G401 (cell line): Measurements from ENCODE around the gene HOXB3. TPM values are rescaled to one million over a fixed set of nuclear protein-coding genes. Genes with fewer than 3 reads are reported as not detected.

Experiments
- DNase-seq: peaks from one replicate; pipeline ENCODE4 v3.0.0-alpha.2; 2015; ENCODE audit warnings: low spot score
- in situ Hi-C: cut with HindIII; loops from 2 replicates; pipeline ENCODE4 v1.10.0; 2016; ENCODE audit warnings: low sequenced_read_pairs, mixed read lengths
- total RNA-seq: library from RNA; depleted of rRNA; stranded (reverse); fragments of >200 nt; shearing (Covaris generic); gene quantifications from 2 replicates; pipeline ENCODE4 v1.2.3, GENCODE V29; 2014

HOXB3 gene
- total RNA-seq, 1 experiment from 2014 or later = 12.0 TPM

- DNase-seq = no peak
- in situ Hi-C loops = no loop called here
These were observed 25.6 kb downstream of the HOXB3 start for GRCh38 chr17:48564188-48565021.

DNA sequence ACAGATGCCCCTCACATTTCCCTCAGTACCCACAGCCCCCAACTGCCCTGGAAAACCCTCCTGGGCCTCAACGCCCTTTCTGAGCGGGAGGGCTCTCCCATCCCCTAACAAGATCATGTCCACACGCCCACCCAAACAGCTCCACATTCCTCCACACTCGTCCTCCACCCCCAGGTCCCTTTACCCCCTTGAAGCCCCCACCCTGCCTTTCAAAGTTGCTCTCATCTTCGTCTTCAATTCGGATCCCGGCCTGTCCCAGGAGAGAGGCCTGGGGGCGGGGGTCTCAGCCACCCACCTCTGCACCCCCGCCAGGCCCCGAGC lies 26.2 kb downstream of the HOXB3 start:
- DNase-seq = no peak

DNA sequence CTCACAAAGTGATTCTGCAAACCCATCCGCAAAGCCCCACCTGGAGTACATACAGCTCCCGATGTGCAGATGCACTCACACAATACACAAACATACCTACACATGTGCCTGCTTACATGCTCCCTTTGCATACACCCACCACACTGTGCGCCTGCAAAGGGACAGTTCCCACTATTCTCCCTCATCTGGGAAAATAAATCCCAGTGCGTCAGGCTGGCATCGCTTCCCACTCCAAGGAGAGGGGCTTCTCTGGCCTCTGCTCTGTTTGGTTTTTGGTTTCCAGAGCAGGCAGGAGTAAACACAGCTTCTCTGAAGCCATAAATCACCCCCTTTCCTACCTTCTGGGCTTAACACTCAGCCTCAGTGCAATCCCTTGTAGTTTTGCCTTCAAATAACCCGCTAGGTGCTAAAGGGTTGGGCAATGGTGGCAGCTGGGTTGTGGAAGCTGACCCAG lies 26.6 kb downstream of the HOXB3 start:
- in situ Hi-C loops = no loop called here
- DNase-seq = no peak

More for the DNA sequence above, 26.2 kb downstream of the HOXB3 start:
- in situ Hi-C loops = no loop called here

GRCh38 chr17:48562934-48563333 lies 27.1 kb downstream of the HOXB3 start:
- in situ Hi-C loops = no loop called here

GRCh38 chr17:48561884-48562810 lies 27.9 kb downstream of the HOXB3 start:
- no peak for DNase-seq

More at GRCh38 chr17:48562934-48563333, 27.1 kb downstream of the HOXB3 start:
- no peak for DNase-seq

GRCh38 chr17:48559840-48560817 lies 29.9 kb downstream of the HOXB3 start:
- in situ Hi-C loops = no loop called here
- DNase-seq = no peak

More at GRCh38 chr17:48561884-48562810, 27.9 kb downstream of the HOXB3 start:
- in situ Hi-C loops = no loop called here

DNA sequence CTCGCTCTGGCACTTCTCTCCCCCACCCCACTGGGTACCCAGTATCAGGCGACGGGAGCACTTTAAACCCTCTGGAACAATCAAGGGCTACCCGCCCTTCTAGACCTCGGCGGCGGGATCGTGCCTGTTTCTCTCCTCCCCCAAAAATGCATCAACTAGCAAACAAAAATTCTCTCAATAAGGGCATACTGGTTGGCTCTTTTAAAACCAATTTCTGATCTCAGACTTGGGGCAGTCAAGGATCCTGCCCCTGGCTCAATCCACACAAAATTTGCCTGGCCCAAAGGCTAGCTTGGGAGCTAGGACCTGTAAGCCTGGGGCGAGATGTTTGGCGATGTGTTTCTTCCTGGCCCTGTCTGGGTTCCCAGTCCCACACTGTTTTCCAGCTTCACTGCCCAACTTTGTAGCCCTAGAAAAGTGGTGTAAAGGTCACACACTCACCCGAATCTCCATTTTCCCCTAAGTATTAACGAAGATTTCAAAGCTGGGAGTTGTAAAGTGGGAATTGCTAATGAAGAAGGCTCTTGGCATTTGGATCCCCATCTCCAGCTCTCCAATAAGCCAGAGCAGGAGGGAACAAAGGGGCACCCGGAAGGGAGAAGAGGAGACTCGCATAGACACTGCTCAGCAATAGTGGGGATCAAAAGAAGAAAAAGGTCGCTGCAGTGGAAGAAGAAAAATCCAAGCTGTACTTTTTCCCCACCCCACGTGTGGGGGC lies 30.8 kb downstream of the HOXB3 start:
- DNase-seq = no peak
- in situ Hi-C loops = no loop called here

GRCh38 chr17:48558831-48559121 lies 31.3 kb downstream of the HOXB3 start:
- in situ Hi-C loops = no loop called here
- DNase-seq = no peak

DNA sequence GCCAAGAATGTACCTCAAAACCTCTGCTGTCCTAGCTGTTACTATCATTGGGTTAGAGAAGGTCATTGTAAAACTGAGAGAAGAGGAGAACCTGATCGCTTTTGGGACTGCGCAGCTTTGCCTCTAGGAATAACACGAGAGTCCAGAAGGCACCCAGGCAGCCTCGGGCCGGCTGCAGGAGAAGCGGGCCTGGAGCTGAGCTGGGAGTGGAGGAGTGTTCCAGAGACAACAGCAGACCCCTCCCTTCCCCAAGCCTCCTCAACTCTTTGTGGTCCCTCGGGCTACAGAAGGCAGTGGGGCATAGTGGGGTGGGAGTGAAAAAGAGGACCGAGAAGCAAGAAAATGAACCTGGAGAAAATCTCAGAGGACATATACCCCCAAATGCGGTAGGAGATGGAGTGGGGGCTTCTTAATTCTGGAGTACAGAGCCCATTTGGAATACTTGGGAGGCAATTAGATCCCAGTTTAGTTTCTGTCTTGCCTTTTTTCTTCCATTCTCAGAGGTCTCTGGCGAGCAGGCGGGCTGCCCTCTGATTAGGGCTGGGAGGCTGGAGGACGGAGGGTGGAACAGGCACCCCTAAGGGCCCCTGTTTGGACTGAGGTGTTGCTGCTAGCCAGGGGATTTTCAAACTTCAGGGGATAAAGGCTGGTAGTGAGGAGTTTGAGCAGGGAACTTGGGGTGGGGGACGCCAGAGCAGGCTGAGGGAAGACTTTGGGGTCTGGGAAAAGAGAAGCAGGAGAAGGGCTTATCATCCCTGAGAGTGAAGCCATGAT lies 31.8 kb downstream of the HOXB3 start:
- in situ Hi-C loops = no loop called here
- DNase-seq = no peak

- in situ Hi-C loops = no loop called here
- no peak for DNase-seq
These were observed 33.3 kb downstream of the HOXB3 start for GRCh38 chr17:48556576-48557401.

DNA sequence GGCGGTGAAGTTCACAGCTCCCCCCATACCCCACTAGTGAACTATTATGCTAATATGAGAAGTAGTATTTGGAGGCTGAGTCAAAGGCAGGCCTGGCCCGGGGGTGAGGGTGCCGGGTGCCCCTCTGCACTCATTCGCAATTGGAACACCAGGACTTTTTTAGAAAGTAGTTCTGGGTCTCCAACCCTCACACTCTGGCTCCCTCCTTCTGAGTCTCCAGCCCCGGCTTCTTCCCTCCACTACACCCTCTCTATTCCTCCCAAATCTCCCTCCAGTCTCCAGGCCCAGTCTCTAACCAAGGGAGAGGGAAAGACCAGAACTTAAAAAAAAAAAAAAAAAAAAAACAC lies 33.8 kb downstream of the HOXB3 start:
- no peak for DNase-seq
- in situ Hi-C loops = no loop called here

DNA sequence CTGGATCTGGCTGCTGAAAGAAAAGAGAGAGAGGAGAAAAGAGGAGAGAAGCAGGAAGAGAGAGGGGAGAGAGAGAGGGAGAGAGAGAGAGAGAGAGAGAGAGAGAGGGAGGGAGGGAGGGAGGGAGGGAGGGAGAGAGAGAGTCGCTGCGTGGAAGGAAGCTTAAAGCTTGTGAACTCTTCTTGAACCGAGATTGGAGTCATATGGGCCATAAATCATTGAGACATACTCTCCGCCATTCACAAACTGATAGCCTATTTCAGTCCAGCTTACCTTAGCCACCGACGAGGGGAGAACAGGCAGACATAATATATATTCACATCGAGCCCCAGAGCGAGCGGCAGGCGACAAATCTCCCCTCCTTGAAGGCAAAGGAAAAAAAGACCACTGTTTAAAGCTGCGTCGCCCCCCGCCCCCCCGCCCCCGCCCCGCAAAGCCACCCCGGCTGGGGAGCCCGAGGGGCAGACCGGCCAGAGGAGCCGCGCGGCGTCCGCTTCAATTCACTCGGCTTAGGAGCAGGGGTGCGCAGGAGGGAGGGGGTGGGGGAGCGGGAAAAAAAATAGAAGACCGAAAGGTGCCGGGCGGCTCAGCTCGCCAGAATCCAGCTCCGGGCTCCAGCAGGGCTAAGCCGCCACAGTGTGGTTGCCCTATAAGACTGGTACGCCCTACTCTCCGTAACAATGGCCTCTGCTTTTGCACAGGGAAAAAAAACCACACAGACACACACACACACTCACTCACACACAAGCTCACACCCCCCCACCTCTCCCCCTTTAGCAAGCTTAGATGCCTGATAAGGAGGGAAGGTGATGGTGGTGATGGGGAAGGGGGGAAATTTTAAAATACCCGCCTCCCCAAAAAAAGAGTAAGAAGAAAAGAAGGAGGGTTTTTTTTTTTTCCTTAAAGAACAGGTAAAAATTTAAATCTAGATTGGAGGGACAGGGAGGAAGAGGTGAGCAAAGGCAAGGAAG lies 34.5 kb downstream of the HOXB3 start:
- in situ Hi-C loops = no loop called here

GRCh38 chr17:48554412-48555257 lies 35.4 kb downstream of the HOXB3 start:
- DNase-seq = no peak
- in situ Hi-C loops = no loop called here

More for the DNA sequence above, 34.5 kb downstream of the HOXB3 start:
- peak; percentile 23 for DNase-seq

DNA sequence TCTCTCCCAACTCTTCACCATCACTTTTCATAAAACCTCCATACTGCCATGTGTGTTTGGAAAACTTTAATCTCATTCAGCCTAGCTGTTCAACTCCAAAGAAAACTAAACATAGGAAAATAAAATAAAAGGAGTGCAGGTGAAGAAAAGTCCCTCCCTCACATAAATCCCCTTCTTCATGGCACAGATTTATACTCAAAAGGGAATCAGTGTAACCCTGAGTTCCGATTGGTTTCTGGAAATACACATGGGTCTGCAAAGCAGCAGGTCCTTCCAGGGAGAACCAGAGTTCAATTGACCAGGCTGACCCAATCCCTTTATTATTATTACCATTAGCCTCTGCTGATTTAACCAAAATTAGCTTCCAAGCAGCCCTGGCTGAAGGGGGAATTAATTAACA lies 36.2 kb downstream of the HOXB3 start:
- no peak for DNase-seq
- in situ Hi-C loops = no loop called here

GRCh38 chr17:48553190-48553547 lies 36.9 kb downstream of the HOXB3 start:
- DNase-seq = no peak
- in situ Hi-C loops = no loop called here
